ENCODE data around the gene DYNLRB1. TPM values are rescaled to one million over a fixed set of nuclear protein-coding genes. Genes with fewer than 3 reads are reported as not detected.
"Not testable (repeated sequence)": the region's sequence is repeated elsewhere in the genome, so short reads cannot be mapped to it uniquely, and the experiment has no call there.

The DYNLRB1 gene
- total RNA-seq, 1 donor from 2014 or later: 96.8 TPM

GRCh38 chr20:34475979-34476736, 40.1 kb upstream of the DYNLRB1 start:
- Mint-ChIP-seq H3K4me1 (ENCODE audit: unreplicated experiment) (no peaks in the 10 kb centered on the region), H3K27me3 (ENCODE audit: unreplicated experiment) (no peaks in the 10 kb centered on the region), H3K4me3 (ENCODE audit: unreplicated experiment) (no peak overlapping the region), H3K27ac (ENCODE audit: unreplicated experiment) (no peak overlapping the region), H3K36me3 (ENCODE audit: low read depth, unreplicated experiment) (peaks cover 35% of the 10 kb centered on the region), H3K9me3 (ENCODE audit: unreplicated experiment) (no peaks in the 10 kb centered on the region)
- no peak for TF ChIP-seq CTCF (IDR thresholded peaks at IDR 0.05; ENCODE audit: unreplicated experiment)
- peak; percentile 19 for DNase-seq (ENCODE audit: low spot score)

GRCh38 chr20:34479627-34480026, 36.6 kb upstream of the DYNLRB1 start:
- no peak for TF ChIP-seq CTCF (IDR thresholded peaks at IDR 0.05; ENCODE audit: unreplicated experiment)
- peak overlapping the region; percentile 31 for H3K4me3 Mint-ChIP-seq (ENCODE audit: unreplicated experiment)
- H3K9me3 Mint-ChIP-seq (ENCODE audit: unreplicated experiment): peaks cover 5% of the 10 kb centered on the region
- peaks cover 57% of the 10 kb centered on the region for H3K36me3 Mint-ChIP-seq (ENCODE audit: low read depth, unreplicated experiment)
- H3K4me1 Mint-ChIP-seq (ENCODE audit: unreplicated experiment): no peaks in the 10 kb centered on the region
- no peak overlapping the region for H3K27ac Mint-ChIP-seq (ENCODE audit: unreplicated experiment)
- no peak for DNase-seq (ENCODE audit: low spot score)
- peaks cover 4% of the 10 kb centered on the region for H3K27me3 Mint-ChIP-seq (ENCODE audit: unreplicated experiment)

GRCh38 chr20:34482154-34482553, 34.1 kb upstream of the DYNLRB1 start:
- not testable (repeated sequence) for H3K27ac Mint-ChIP-seq (ENCODE audit: unreplicated experiment); H3K27me3 Mint-ChIP-seq (ENCODE audit: unreplicated experiment); DNase-seq (ENCODE audit: low spot score); H3K9me3 Mint-ChIP-seq (ENCODE audit: unreplicated experiment); H3K4me1 Mint-ChIP-seq (ENCODE audit: unreplicated experiment)
- H3K4me3 Mint-ChIP-seq (ENCODE audit: unreplicated experiment): peak overlapping the region; percentile 38
- H3K36me3 Mint-ChIP-seq (ENCODE audit: low read depth, unreplicated experiment): peaks cover 42% of the 10 kb centered on the region

GRCh38 chr20:34483585-34484220, 32.5 kb upstream of the DYNLRB1 start:
- Mint-ChIP-seq H3K36me3 (ENCODE audit: low read depth, unreplicated experiment) (peaks cover 45% of the 10 kb centered on the region), H3K27ac (ENCODE audit: unreplicated experiment) (peak overlapping the region; percentile 34), H3K4me3 (ENCODE audit: unreplicated experiment) (peak overlapping the region; percentile 83)
- H3K9me3 Mint-ChIP-seq (ENCODE audit: unreplicated experiment); DNase-seq (ENCODE audit: low spot score); H3K4me1 Mint-ChIP-seq (ENCODE audit: unreplicated experiment); H3K27me3 Mint-ChIP-seq (ENCODE audit: unreplicated experiment): not testable (repeated sequence)

GRCh38 chr20:34485068-34485634, 31.1 kb upstream of the DYNLRB1 start:
- Mint-ChIP-seq H3K27ac (ENCODE audit: unreplicated experiment) (no peak overlapping the region), H3K27me3 (ENCODE audit: unreplicated experiment) (peaks cover 4% of the 10 kb centered on the region), H3K9me3 (ENCODE audit: unreplicated experiment) (peaks cover 5% of the 10 kb centered on the region), H3K36me3 (ENCODE audit: low read depth, unreplicated experiment) (peaks cover 39% of the 10 kb centered on the region), H3K4me1 (ENCODE audit: unreplicated experiment) (no peaks in the 10 kb centered on the region), H3K4me3 (ENCODE audit: unreplicated experiment) (no peak overlapping the region)
- no peak for TF ChIP-seq CTCF (IDR thresholded peaks at IDR 0.05; ENCODE audit: unreplicated experiment)
- DNase-seq (ENCODE audit: low spot score): no peak

Measured in endothelial cell (in vitro differentiated cells).